K562 (cell line): ENCODE data around the gene SOCS3. TPM values are rescaled to one million over a fixed set of nuclear protein-coding genes. Genes with fewer than 3 reads are reported as not detected.

Experiments
- CBX1 ChIP-seq: sonication (generic); IDR thresholded peaks from 2 replicates; pipeline ENCODE4 v1.6.1; 2016; ENCODE audit warnings: antibody characterized with exemption, low read depth, mild to moderate bottlenecking
- CUX1 ChIP-seq: fragments of 200-800 bp; sonication (Bioruptor generic); IDR thresholded peaks from 2 replicates; pipeline ENCODE4 v1.6.1; 2016; ENCODE audit warnings: missing genetic modification characterization, missing compliant biosample characterization
- HDAC8 ChIP-seq: fragments of 450-650 bp; IDR thresholded peaks from 2 replicates; pipeline ENCODE4 v1.6.1; 2016; ENCODE audit warnings: mild to moderate bottlenecking, missing genetic modification characterization, moderate library complexity, missing compliant biosample characterization
- RAD51 ChIP-seq: fragments of 450-650 bp; IDR thresholded peaks from 2 replicates; pipeline ENCODE4 v1.7.1; 2016; ENCODE audit warnings: low read depth, mild to moderate bottlenecking, borderline replicate concordance
- SNIP1 ChIP-seq: fragments of 450-650 bp; IDR thresholded peaks from 2 replicates; pipeline ENCODE4 v1.7.1; 2017; ENCODE audit warnings: low read depth, mild to moderate bottlenecking
- TRIM24 ChIP-seq, 2 experiments: fragments of 450-650 bp; IDR thresholded peaks; 2 replicates each; pipeline ENCODE4 v1.6.1; 2016
- TSHZ1 ChIP-seq: fragments of 250-450 bp; sonication (Bioruptor Pico); IDR thresholded peaks from 2 replicates; pipeline ENCODE4 v1.4.0; 2020; ENCODE audit warnings: mild to moderate bottlenecking, moderate library complexity
- UBTF ChIP-seq, 2 experiments: IDR thresholded peaks; 2 replicates each; pipeline ENCODE4 v1.6.1; 2012; ENCODE audit warnings: improper control_type of control experiment in 2 of 2, low read depth in 2 of 2, low read length in 2 of 2, borderline replicate concordance in 1 of 2
- WHSC1 ChIP-seq: IDR thresholded peaks from one replicate; pipeline ENCODE4 v1.6.1; 2012; ENCODE audit warnings: low read length, control low read depth, inconsistent platforms
- ZNF146 ChIP-seq: IDR thresholded peaks from one replicate; pipeline ENCODE4 v1.6.1; 2018; ENCODE audit warnings: missing compliant biosample characterization; ENCODE audit not compliant: unreplicated experiment
- ZNF444 ChIP-seq: fragments of 250-450 bp; sonication (Bioruptor Pico); IDR thresholded peaks from 2 replicates; pipeline ENCODE4 v1.4.0; 2020; ENCODE audit warnings: mild to moderate bottlenecking, moderate library complexity
- polyA plus RNA-seq, 8 experiments: library from polyadenylated mRNA; depleted of rRNA in 4 of 8; stranded (reverse) in 5 of 8; unstranded in 3 of 8; fragments of >200 nt; fragmentation: Nextera tagmentation in 2 of 8; fragmentation: Illumina TruSeq in 1 of 8; extraction: Ambion mirVana in 2 of 8; extraction: Trizol in 1 of 8; gene quantifications; 2 replicates each; pipeline versions ENCODE4 v1.2.1 to v1.2.3, GENCODE V29; 2011 to 2014; ENCODE audit warnings: inconsistent platforms in 1 of 8, missing spikeins in 1 of 8
- total RNA-seq, 7 experiments: library from RNA; depleted of rRNA in 6 of 7; stranded (reverse); fragments of >200 nt in 6 of 7; fragmentation: Illumina TruSeq in 2 of 7; extraction: Trizol in 2 of 7; gene quantifications; 2 replicates each; pipeline versions ENCODE4 v1.2.1 to v1.2.3, GENCODE V29; 2011 to 2021; ENCODE audit warnings: low replicate concordance in 1 of 7

The SOCS3 gene
- total and polyA plus RNA-seq, 9 of the 15 experiments (the other 6 are each of a cell fraction or from before 2014, with no cell fraction given), result 0.56 to 38.9 (median 13.7) TPM

GRCh38 chr17:78346605-78347250 is 13.1 kb downstream of the SOCS3 start (continued):
- TF ChIP-seq UBTF (IDR thresholded peaks at IDR 0.05; ENCODE audit: borderline replicate concordance in 1 of 2, low read depth in 2 of 2, low read length in 2 of 2) (no peak), TSHZ1 (CRISPR knock-in tag) (no peak), TRIM24 (IDR thresholded peaks at IDR 0.05) (no peak), HDAC8 (tag) (no peak), ZNF146 (CRISPR knock-in tag) (no peak), RAD51 (no peak), CUX1 (CRISPR knock-in tag) (no peak), WHSC1 (no peak), ZNF444 (CRISPR knock-in tag) (no peak), CBX1 (no peak), SNIP1 (no peak)
